ENCODE data around the gene LSS.

DNA sequence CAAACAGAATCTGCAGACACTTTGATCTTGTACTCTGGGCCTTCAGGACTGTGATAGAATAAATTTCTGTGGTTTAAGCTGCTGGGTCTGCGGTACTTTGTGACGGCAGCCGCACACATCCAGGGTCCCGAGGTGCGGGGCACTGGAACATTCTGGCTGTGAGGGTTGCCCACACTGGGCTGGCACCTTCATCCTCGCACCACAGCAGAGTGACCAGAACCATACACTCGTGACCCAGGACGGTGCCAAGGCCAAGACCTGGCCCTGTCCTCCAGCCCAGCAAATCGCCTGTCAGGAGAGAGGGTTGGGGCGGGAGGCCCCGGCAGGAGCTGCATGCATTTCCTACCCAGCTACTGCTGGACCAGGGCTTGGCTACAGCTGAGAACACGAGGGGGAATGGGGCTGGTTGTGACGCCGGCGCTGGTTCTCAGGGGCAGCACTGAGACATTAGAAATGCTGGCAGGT is 70.6 kb downstream of the LSS start:
- TF ChIP-seq CTCF (IDR thresholded peaks at IDR 0.05) (no peak), POLR2A (IDR thresholded peaks at IDR 0.05) (no peak)

Data from Peyer's patch (tissue), 4 donors.